Smooth muscle cell (in vitro differentiated cells): ENCODE data around the gene GNA12. TPM values are rescaled to one million over a fixed set of nuclear protein-coding genes. Genes with fewer than 3 reads are reported as not detected.

ENCODE experiments used
- DNase-seq: peaks from one replicate; lab custom pipeline; 2025; ENCODE audit not compliant: unreplicated experiment; lab: John Stamatoyannopoulos, UW
- H2AFZ ChIP-seq: fragments of 200-600 bp; sonication (generic); 2 replicates; pipeline ENCODE4 v1.6.0; 2016; ENCODE audit warnings: antibody characterized with exemption, low read depth, mild to moderate bottlenecking
- H3F3A ChIP-seq: fragments of 200-600 bp; sonication (generic); 2 replicates; pipeline ENCODE4 v1.6.0; 2017; ENCODE audit warnings: antibody characterized with exemption, low read depth
- H3K27ac ChIP-seq: fragments of 200-600 bp; sonication (generic); 2 replicates; pipeline ENCODE4 v1.5.1; 2016; ENCODE audit warnings: low read depth, mild to moderate bottlenecking
- H3K27me3 ChIP-seq: fragments of 200-600 bp; sonication (generic); 2 replicates; pipeline ENCODE4 v1.6.1; 2016; ENCODE audit warnings: low read depth, mild to moderate bottlenecking
- H3K36me3 ChIP-seq: fragments of 200-600 bp; sonication (generic); 2 replicates; pipeline ENCODE4 v1.5.1; 2016; ENCODE audit warnings: low read depth
- H3K4me1 ChIP-seq: fragments of 200-600 bp; sonication (generic); 2 replicates; pipeline ENCODE4 v1.5.1; 2016; ENCODE audit warnings: low read depth
- H3K4me2 ChIP-seq: fragments of 200-600 bp; sonication (generic); 2 replicates; pipeline ENCODE4 v1.6.0; 2016; ENCODE audit warnings: mild to moderate bottlenecking
- H3K4me3 ChIP-seq: fragments of 200-600 bp; sonication (generic); 2 replicates; pipeline ENCODE4 v1.5.1; 2016; ENCODE audit warnings: mild to moderate bottlenecking
- H3K79me2 ChIP-seq: fragments of 200-600 bp; sonication (generic); 2 replicates; pipeline ENCODE4 v1.6.0; 2016; ENCODE audit warnings: low read depth, mild to moderate bottlenecking
- H3K9ac ChIP-seq: fragments of 200-600 bp; sonication (generic); 2 replicates; pipeline ENCODE4 v1.6.0; 2016; ENCODE audit warnings: low read depth
- H3K9me3 ChIP-seq: fragments of 200-600 bp; sonication (generic); replicated peaks from 2 replicates; pipeline ENCODE4 v1.5.1; 2016; ENCODE audit warnings: low read depth
- H4K20me1 ChIP-seq: fragments of 200-600 bp; sonication (generic); 2 replicates; pipeline ENCODE4 v1.6.0; 2016; ENCODE audit warnings: low read depth
- WGBS: methylation state at CpG from one replicate; pipeline ENCODE4 v1.1.7; 2016; ENCODE audit warnings: low lambda C conversion rate; 5-methylcytosine and 5-hydroxymethylcytosine counted together
- polyA plus RNA-seq: library from polyadenylated mRNA; unstranded; fragments of >200 nt; fragmentation: Nextera tagmentation; extraction: Ambion mirVana; gene quantifications from 2 replicates; pipeline ENCODE4 v1.2.1, GENCODE V29; 2016
- total RNA-seq: library from RNA; depleted of rRNA; stranded (reverse); fragments of >200 nt; gene quantifications from 2 replicates; pipeline ENCODE4 v1.2.3, GENCODE V29; 2014
- TF ChIP-seq, protein P1 (sequence below): fragments of 200-600 bp; sonication (generic); IDR thresholded peaks from 2 replicates; pipeline ENCODE4 v1.5.1; 2017; ENCODE audit warnings: borderline replicate concordance, mild to moderate bottlenecking, antibody characterized with exemption; ENCODE audit not compliant: insufficient read depth, poor library complexity, severe bottlenecking

Gene GNA12
- total and polyA plus RNA-seq, 2 experiments from 2014 or later = 20.3 to 34.7 TPM

DNA sequence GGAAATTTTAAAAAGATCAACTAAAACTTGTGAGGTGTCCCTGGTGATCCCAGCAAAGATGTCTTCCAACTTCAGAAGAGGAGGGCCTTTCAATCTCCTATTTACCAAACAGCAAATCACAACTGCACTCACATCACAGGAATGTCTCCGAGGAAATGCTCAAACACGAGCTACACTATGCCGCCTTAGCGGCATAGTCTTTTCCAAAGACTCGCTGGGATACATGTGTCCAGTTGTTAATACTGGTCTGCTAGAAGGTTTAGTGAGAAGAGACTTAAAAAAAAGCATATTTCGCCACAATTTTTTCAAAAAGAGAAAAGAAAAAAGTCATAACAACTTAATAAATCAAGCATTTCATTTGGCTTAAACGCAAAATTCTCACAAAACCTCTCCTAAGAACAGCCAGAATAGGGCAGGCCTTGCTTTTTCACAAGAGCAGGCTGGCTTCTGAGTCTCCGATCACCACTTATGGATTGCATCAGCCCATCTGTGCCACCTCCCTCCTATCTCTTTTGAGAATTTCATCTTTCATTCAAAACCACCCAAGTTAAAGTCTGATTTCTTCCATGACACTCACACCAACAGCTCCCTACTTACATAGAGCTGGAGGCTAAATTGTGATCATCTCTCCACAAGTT, 66.1 kb downstream of the GNA12 start:
- DNase-seq = no peak
- no peak overlapping the region for H3K9ac ChIP-seq
- 88% methylated on average over 8 of the region's 8 CpGs for WGBS
- H4K20me1 ChIP-seq = peaks cover 7% of the 10 kb centered on the region
- H3K79me2 ChIP-seq = peaks cover 29% of the 10 kb centered on the region
- no peak overlapping the region for H3K4me3 ChIP-seq
- H2AFZ ChIP-seq = no peak overlapping the region
- H3K9me3 ChIP-seq = no peaks in the 10 kb centered on the region
- no peaks in the 10 kb centered on the region for H3K4me1 ChIP-seq
- TF ChIP-seq, protein P1, sequence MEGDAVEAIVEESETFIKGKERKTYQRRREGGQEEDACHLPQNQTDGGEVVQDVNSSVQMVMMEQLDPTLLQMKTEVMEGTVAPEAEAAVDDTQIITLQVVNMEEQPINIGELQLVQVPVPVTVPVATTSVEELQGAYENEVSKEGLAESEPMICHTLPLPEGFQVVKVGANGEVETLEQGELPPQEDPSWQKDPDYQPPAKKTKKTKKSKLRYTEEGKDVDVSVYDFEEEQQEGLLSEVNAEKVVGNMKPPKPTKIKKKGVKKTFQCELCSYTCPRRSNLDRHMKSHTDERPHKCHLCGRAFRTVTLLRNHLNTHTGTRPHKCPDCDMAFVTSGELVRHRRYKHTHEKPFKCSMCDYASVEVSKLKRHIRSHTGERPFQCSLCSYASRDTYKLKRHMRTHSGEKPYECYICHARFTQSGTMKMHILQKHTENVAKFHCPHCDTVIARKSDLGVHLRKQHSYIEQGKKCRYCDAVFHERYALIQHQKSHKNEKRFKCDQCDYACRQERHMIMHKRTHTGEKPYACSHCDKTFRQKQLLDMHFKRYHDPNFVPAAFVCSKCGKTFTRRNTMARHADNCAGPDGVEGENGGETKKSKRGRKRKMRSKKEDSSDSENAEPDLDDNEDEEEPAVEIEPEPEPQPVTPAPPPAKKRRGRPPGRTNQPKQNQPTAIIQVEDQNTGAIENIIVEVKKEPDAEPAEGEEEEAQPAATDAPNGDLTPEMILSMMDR = no peak
- H3K27ac ChIP-seq = peak overlapping the region; percentile 34
- no peak overlapping the region for H3K4me2 ChIP-seq
- H3F3A ChIP-seq = peaks cover 5% of the 10 kb centered on the region
- H3K27me3 ChIP-seq = no peaks in the 10 kb centered on the region
- H3K36me3 ChIP-seq = no peaks in the 10 kb centered on the region

DNA sequence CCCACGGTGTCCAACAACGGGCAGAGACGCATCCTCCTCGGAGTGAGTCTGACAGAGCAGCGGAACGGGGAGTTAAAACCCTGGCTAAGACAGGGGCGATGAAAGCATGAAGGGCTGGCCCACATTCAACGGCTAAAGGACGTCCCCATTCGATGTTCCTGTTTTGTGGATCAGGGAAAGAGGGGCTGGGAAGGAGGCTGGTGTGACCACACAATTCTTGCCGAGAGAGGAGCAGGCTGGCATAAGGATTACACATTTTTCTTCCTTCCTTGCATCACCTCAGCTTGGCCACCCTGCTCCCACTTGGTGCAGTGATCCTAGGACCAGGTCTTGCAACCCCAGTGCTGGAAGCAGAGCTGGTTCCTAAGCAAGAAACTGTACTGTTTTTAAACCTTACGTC, 67.7 kb downstream of the GNA12 start:
- no peak overlapping the region for H3K9ac ChIP-seq
- H3K36me3 ChIP-seq = no peaks in the 10 kb centered on the region
- H3K4me1 ChIP-seq = no peaks in the 10 kb centered on the region
- H4K20me1 ChIP-seq = peaks cover 7% of the 10 kb centered on the region
- 97% methylated on average over 12 of the region's 12 CpGs for WGBS
- H2AFZ ChIP-seq = no peak overlapping the region
- TF ChIP-seq, protein P1 = no peak
- DNase-seq = no peak
- H3K4me2 ChIP-seq = no peak overlapping the region
- no peak overlapping the region for H3K4me3 ChIP-seq
- peaks cover 13% of the 10 kb centered on the region for H3K79me2 ChIP-seq
- no peak overlapping the region for H3K27ac ChIP-seq
- H3F3A ChIP-seq = peaks cover 5% of the 10 kb centered on the region
- no peaks in the 10 kb centered on the region for H3K27me3 ChIP-seq
- no peaks in the 10 kb centered on the region for H3K9me3 ChIP-seq

DNA sequence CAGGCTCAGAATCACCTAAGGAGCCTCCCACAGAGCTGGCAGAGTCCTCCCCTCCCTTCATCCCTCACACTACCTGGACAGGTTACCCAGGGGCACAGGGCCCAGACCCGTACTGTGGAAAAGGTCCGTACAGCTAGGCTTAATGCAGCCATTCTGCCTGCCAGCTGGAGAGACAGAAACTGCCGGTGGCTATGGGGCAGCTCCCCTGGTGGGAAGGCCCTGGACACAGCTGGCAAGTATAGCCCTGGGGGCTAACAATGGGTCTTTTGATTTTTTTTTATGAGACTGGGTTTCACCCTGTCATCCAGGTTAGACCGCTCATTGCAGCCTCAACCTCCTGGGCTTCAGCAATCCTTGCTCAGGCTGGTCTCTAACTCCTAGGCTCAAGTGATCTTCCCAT, 68.3 kb downstream of the GNA12 start:
- no peak overlapping the region for H3K4me3 ChIP-seq
- peaks cover 7% of the 10 kb centered on the region for H4K20me1 ChIP-seq
- DNase-seq = no peak
- H3K79me2 ChIP-seq = peaks cover 8% of the 10 kb centered on the region
- no peaks in the 10 kb centered on the region for H3K4me1 ChIP-seq
- H3K36me3 ChIP-seq = no peaks in the 10 kb centered on the region
- peaks cover 5% of the 10 kb centered on the region for H3F3A ChIP-seq
- H3K27ac ChIP-seq = no peak overlapping the region
- H3K9me3 ChIP-seq = no peaks in the 10 kb centered on the region
- 98% methylated on average over 4 of the region's 4 CpGs for WGBS
- H3K9ac ChIP-seq = no peak overlapping the region
- no peaks in the 10 kb centered on the region for H3K27me3 ChIP-seq
- TF ChIP-seq, protein P1 = no peak
- no peak overlapping the region for H2AFZ ChIP-seq
- H3K4me2 ChIP-seq = no peak overlapping the region

DNA sequence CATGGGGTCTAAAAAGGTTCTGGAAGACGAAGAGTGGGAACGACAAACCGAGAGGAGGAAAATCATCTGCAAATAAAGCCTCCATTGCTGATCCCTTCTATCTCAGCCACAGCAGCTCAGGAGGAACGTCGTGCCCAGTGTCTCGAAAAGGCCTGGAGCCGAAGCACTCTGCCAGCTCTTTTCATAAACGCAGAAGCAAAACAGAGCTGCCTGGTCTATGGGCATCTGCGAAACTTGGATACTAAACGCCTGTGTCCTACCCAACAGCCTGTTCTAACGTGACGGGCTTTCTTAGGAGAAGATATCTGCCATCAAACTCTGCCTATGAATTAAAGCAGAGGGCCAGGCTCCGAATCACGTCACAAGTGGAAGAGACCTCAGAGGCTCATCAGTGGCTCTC, 68.7 kb downstream of the GNA12 start:
- peaks cover 9% of the 10 kb centered on the region for H3K79me2 ChIP-seq
- H3K4me1 ChIP-seq = no peaks in the 10 kb centered on the region
- H3K27me3 ChIP-seq = no peaks in the 10 kb centered on the region
- no peak overlapping the region for H3K4me2 ChIP-seq
- peaks cover 5% of the 10 kb centered on the region for H3F3A ChIP-seq
- H3K9ac ChIP-seq = no peak overlapping the region
- TF ChIP-seq, protein P1 = no peak
- 91% methylated on average over 14 of the region's 14 CpGs for WGBS
- no peak overlapping the region for H2AFZ ChIP-seq
- no peak for DNase-seq
- H3K9me3 ChIP-seq = no peaks in the 10 kb centered on the region
- H3K36me3 ChIP-seq = no peaks in the 10 kb centered on the region
- H3K27ac ChIP-seq = no peak overlapping the region
- peaks cover 7% of the 10 kb centered on the region for H4K20me1 ChIP-seq
- H3K4me3 ChIP-seq = no peak overlapping the region
